ENCODE results near the gene CNPY2. TPM values are rescaled to one million over a fixed set of nuclear protein-coding genes. Genes with fewer than 3 reads are reported as not detected.

Gene CNPY2
- total and polyA plus RNA-seq, 2 of the 13 experiments (the other 11 are each of a cell fraction or from before 2014, with no cell fraction given) = 285 to 356 TPM

- TF ChIP-seq HNRNPLL (IDR thresholded peaks at IDR 0.05; ENCODE audit: low read depth, low read length, poor library complexity, severe bottlenecking) (peak; percentile 98), RARG (CRISPR knock-in tag; IDR thresholded peaks at IDR 0.05; ENCODE audit: low read depth) (no peak), ZKSCAN1 (IDR thresholded peaks at IDR 0.05; ENCODE audit: low read length) (no peak), MED13 (CRISPR knock-in tag; IDR thresholded peaks at IDR 0.05) (peak; percentile 60; the same call in 1 of the 2 replicates), ZNF17 (CRISPR knock-in tag; IDR thresholded peaks at IDR 0.05) (no peak), USF2 (IDR thresholded peaks at IDR 0.05; ENCODE audit: low read depth, low read length) (peak; percentile 76), USF2 (CRISPR knock-in tag; IDR thresholded peaks at IDR 0.05; ENCODE audit: borderline replicate concordance) (peak; percentile 80; the same call in 1 of the 2 replicates), KDM1A (CRISPR knock-in tag; IDR thresholded peaks at IDR 0.05) (no peak), KLF9 (CRISPR knock-in tag; IDR thresholded peaks at IDR 0.05; ENCODE audit: low read depth) (no peak), NR0B2 (CRISPR knock-in tag; IDR thresholded peaks at IDR 0.05) (peak; percentile 45; the same call in 1 of the 2 replicates), CBX2 (IDR thresholded peaks at IDR 0.05; ENCODE audit: low read depth, low read length) (no peak), CBX2 (CRISPR knock-in tag; IDR thresholded peaks at IDR 0.05; ENCODE audit: low read depth) (no peak), ZNF772 (CRISPR knock-in tag; IDR thresholded peaks at IDR 0.05) (peak; percentile 85), SIN3A (IDR thresholded peaks at IDR 0.05; ENCODE audit: borderline replicate concordance, low read depth, low read length) (peak; percentile 51; the same call in 1 of the 2 replicates), BCL6 (CRISPR knock-in tag; IDR thresholded peaks at IDR 0.05) (no peak), ZNF276 (CRISPR knock-in tag; IDR thresholded peaks at IDR 0.05; ENCODE audit: low read depth) (0 out of 2 replicates have a peak, but pooled peaks have one; percentile 23), UBTF (CRISPR knock-in tag; IDR thresholded peaks at IDR 0.05) (peak; percentile 77), TFAP4 (IDR thresholded peaks at IDR 0.05; ENCODE audit: borderline replicate concordance, low read depth) (peak; percentile 78), LBX2 (CRISPR knock-in tag; IDR thresholded peaks at IDR 0.05; ENCODE audit: borderline replicate concordance) (no peak; the same call in 1 of the 2 replicates), ZNF567 (CRISPR knock-in tag; IDR thresholded peaks at IDR 0.05; ENCODE audit: borderline replicate concordance) (no peak), ZNF224 (CRISPR knock-in tag; IDR thresholded peaks at IDR 0.05) (0 out of 2 replicates have a peak, but pooled peaks have one; percentile 25)
Measured at GRCh38 chr12:56315622-56316473, at the start of gene CNPY2 (continued).

Measured in HepG2 (cell line).